Uterus (tissue), 2 donors: Measurements from ENCODE around the gene MCTP2.

Source experiments
- POLR2A ChIP-seq, 2 donors: fragments of 450-650 bp; IDR thresholded peaks; one replicate each; pipeline ENCODE4 v1.6.1; 2016; ENCODE audit warnings: antibody characterized with exemption in 2 of 2, mild to moderate bottlenecking in 1 of 2, moderate library complexity in 1 of 2
- TF ChIP-seq, protein P1 (sequence below), 4 experiments: fragments of 200-600 bp in 2 of 4; fragments of 450-650 bp in 2 of 4; sonication (generic) in 2 of 4; IDR thresholded peaks; one replicate each; pipeline ENCODE4 v1.5.1; 2016 to 2019; ENCODE audit warnings: antibody characterized with exemption in 4 of 4, mild to moderate bottlenecking in 2 of 4, moderate library complexity in 1 of 4

DNA sequence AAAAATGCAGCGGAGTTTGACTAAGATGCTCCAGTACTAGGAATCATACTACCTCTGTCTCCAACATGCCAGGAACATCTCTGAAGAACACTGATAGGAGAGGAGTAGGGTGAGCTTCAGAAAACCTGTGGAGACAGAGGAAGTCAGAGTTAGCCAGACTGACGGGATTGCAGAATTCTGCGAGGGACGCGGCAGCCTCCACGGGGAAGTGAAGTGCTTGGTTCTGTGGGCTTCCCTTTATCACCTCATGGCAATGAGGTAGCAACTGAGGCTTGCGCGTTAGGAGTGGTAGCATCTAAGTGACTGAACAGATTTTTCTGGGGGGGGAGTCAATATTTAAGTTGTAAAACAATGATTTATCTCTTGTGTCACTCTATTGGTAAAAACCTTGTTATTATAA is 226.3 kb downstream of the MCTP2 start:
- TF ChIP-seq, protein P1, sequence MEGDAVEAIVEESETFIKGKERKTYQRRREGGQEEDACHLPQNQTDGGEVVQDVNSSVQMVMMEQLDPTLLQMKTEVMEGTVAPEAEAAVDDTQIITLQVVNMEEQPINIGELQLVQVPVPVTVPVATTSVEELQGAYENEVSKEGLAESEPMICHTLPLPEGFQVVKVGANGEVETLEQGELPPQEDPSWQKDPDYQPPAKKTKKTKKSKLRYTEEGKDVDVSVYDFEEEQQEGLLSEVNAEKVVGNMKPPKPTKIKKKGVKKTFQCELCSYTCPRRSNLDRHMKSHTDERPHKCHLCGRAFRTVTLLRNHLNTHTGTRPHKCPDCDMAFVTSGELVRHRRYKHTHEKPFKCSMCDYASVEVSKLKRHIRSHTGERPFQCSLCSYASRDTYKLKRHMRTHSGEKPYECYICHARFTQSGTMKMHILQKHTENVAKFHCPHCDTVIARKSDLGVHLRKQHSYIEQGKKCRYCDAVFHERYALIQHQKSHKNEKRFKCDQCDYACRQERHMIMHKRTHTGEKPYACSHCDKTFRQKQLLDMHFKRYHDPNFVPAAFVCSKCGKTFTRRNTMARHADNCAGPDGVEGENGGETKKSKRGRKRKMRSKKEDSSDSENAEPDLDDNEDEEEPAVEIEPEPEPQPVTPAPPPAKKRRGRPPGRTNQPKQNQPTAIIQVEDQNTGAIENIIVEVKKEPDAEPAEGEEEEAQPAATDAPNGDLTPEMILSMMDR (IDR thresholded peaks at IDR 0.05) = no peak
- no peak for TF ChIP-seq POLR2A (IDR thresholded peaks at IDR 0.05)
